Activated T-helper 1 cell treated with anti-CD3 and anti-CD28 coated beads, Interleukin-2, amount 50 U/mL, for 16 hours (primary cell): ENCODE measurements around the gene IAPP.
"Not testable (repeated sequence)": the region's sequence is repeated elsewhere in the genome, so short reads cannot be mapped to it uniquely, and the experiment has no call there.

Source experiments
- DNase-seq, 2 donors: peaks; one replicate each; pipeline ENCODE4 v3.0.0-alpha.2; 2020; ENCODE audit warnings: low read depth in 1 of 2, low spot score in 1 of 2

The IAPP gene

DNA sequence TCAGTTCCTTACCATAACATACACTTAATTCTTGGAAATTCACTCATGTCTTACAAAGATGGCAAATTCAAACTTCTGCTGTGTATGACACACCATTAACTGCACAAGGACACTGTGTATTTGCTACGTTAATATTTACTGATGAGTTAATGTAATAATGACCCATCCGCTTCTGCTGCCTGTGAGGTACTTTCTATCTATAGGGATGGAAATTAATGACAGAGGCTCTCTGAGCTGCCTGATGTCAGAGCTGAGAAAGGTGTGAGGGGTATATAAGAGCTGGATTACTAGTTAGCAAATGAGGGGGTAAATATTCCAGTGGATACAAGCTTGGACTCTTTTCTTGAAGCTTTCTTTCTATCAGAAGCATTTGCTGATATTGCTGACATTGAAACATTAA, at the start of gene IAPP:
Gene IAPP, plus strand, starts transcription at position 301 of the 400 bp plus-strand sequence. CDS start 450 bp downstream, outside the sequence.
- DNase-seq, result no peak

DNA sequence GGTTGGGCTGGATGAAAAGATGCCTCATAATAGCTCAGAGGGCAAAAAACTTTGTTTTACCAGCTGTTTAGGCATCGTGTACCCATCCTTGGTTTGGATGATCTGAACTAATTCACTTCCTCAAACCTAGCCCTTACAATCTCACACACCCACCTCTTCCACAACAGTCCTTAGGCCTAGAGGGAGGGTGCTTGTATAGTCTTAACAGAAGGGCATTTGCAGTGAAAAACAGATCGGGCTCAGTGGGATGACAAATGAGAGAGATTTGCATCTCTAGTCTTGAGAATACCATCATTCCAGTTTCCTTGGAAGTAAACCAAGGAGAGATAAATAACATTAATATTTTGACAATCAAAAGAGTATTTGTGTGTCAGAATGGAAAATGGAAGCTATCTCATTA, 49.0 kb upstream of the IAPP start:
- DNase-seq, result no peak

- no peak for DNase-seq
Observed at GRCh38 chr12:21324551-21324950, 48.2 kb upstream of the IAPP start.

- no peak for DNase-seq
Observed at GRCh38 chr12:21328578-21328977, 44.1 kb upstream of the IAPP start.

DNA sequence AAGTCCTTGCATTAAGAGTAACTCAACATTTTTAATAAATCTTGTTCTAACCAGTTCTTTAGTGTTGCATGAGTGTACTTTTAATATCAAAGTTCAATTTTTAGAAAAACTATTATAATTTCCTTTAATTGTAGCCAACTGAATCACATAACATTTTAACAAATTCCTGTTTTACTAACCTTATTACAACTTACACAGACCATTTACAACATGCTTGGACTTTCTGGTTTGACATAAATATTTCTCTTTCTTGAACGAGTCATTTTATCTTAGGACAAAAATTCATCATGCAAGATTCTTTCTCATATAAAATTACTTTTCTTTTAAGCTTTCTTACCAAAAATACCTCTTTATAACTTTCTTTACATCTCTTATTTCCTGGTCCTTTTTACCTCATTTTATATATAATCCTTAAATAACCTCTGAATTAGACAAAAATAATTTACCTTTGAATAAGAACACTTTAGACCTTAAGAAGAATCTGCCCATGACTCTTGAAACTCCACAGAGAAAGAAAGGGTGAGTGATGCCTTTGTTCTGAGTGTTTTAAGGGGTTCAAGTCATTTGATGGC, 41.9 kb upstream of the IAPP start:
- DNase-seq, result no peak

- DNase-seq, result no peak
Observed at GRCh38 chr12:21334771-21335325, 37.9 kb upstream of the IAPP start, which contains the start of gene SLCO1A2. Gene SLCO1A2, minus strand, starts transcription at chr12:21334917. Its CDS starts 270 bp downstream, at chr12:21334647.

DNA sequence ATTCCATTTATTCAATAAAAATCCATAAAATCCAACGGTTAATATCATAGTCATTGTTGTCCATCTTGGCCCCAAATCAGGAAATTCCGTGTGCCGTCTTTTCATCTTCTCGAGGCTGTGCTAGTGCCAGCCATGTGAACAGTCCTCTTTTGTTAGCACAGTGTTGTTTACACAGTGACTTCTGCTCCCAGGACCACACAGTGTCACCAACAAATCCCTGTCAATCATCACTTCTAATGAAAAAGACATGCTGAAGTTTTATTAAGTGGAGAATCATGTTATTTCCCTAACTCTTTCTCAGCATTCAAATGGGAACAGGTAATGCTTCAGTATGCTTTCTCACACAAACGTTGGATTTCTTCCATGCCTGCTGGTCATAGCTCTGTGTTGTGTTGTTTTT, 36.0 kb upstream of the IAPP start:
- DNase-seq, result no peak

- DNase-seq, result no peak
Observed at GRCh38 chr12:21337453-21337852, 35.2 kb upstream of the IAPP start.

- DNase-seq, result no peak
Observed at GRCh38 chr12:21337959-21338744, 34.5 kb upstream of the IAPP start.

DNA sequence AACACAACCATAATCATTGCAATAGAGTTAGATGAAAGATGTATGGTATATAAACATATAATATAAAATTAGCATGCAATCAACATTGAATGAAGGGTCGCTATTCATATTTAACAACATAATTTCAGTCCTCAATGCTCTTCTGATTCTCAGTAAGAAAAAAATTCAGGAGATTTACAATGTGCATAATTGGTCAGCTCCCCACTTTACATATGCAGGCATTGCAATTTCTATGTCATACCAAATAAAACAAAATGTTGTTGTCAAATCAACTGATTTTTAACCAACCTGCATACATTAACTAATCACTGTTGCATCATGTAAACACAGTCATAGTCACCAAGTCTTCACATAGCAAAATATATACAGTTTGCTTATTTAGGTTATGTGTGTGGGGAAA, 32.8 kb upstream of the IAPP start:
- DNase-seq, result no peak

DNA sequence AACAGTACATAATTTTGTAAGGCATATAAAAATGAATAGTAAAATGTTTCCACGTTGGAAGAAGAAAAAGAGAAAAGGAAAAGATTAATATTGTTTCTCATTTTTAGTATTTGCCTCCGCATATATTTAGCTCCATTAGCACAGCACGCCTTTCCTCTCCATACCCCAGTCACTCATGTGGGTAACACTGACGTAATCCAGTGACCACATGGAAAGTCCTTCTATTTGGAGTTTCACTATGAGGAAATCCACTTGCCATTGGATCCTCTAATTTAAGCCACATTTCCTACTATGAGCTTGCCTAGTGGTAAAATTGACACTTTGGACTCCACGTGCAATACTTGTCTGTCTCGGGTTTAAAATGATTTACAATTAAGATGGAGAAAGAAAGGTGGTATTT, 32.3 kb upstream of the IAPP start:
- DNase-seq, result no peak

DNA sequence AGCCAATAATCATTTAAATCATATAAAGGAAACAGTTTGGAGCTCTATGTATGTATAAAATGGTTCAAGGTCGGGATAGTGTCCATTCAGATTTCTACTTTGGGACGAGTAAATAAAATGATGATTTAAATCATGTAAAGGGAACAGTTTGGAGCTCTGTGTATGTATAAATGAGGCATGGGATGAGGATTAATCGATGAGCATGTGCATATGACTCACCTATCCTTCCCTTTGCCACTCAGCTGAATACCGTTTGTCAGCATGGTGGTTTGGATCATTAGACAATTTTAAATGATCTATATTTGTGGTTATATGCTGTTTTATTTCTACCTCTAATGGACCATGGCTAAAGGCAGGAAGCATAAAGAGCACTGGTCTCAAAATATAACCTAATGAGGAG, 30.9 kb upstream of the IAPP start:
- DNase-seq, result no peak

- no peak for DNase-seq
Observed at GRCh38 chr12:21343636-21344035, 29.1 kb upstream of the IAPP start.

DNA sequence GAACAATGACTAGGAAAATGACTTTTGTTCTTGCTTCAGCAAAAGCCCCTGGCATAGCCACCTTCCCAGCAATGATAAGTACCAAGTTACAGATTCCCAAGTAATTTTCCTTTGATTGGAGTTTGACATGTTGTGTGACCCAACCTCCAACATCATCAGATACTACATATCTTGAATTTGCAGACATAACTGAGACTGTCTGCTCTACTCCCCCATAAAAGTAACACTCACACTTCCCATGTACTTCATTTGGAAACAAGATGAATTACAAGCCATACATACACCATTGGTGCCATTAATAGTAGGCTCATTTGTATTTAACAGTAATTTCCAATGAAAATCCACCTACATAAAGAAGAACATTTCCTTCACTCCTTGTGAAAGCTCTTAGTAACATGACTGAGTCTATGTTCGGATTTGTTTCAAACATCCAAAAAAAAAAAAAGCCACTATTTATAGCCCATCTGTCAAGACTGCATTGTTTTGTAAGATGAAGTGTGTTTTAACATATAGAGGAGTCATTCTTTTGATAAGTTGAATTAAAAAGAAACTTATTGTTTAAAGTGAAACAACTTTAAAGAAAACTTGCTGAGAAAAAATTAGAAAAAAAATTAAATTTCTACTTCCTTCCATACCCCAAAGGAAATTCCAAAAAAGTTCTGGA, 26.0 kb upstream of the IAPP start:
- DNase-seq, result no peak

DNA sequence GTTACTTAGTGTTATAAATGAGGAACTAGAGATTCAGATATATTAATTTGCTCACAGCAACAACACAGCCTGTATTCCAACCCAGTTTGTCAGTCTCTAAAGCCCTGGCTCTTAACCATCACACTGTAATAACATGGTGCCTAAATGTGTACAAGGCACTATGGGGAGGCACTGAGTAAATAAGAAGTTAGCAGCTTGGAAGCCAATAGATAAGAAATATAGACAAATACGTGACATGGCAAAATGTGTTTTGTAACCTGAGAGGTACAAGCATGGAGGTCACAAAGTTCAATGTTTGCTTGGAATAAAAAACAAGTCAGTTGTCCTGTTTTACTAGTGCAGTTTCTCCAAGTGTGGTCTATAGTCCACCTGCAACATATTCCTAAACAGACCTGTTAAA, 21.7 kb upstream of the IAPP start:
- no peak for DNase-seq

DNA sequence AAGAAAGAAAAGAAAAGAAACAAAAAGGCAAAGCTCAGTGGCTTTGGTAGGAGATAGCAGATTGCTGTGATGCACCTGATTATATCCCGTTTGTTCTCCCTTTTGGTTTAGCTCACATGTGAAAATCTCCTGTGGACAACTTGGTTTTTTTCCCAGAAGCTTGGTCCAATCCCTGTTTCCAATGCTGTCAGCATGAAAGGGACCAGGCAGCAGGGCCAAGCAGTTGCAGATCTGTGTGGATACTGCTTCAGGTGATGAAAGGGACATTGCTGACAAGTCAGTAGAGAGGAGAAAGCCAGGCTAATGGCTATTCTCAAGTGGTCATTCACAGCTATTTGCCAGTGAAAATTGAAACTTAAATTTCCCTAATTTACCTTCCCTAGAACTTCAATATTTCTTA, 19.2 kb upstream of the IAPP start:
- DNase-seq, result no peak

DNA sequence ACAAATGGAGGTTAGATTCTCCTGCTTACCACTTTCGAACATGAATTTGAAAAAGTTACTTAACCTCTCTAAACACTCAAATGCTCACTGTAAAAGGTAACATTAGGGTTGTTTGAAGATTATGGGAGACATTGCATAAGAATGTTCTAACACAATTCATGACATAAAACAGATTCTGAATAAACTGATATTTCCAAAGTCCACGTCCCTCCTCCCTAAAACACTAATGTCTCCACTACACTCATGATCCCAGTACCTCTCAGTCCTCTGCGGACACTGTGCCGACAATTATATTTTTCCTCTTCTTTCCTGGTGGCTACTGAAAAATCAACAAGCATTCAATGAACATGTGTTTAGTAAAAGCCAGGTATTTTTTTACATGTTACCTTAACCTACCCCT, 18.8 kb upstream of the IAPP start:
- no peak for DNase-seq

DNA sequence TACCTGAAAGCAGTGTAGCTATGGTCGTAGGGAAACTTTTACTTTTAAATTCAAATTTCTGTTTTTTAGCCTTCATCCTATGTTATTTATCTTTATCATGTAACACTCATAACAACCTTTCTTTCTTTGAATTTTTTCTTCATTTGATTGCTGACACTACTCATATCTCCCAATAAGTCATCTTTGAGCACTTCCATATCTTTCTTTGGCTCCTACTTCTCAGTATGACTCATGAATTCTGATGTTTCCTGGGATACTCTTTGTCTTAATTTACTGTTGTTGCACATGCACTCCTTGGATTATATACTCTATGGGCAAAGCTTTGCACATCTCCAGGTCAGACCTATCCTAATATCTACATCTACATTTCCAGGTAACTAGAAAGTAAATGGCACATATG, 18.1 kb upstream of the IAPP start:
- no peak for DNase-seq

GRCh38 chr12:21360632-21361031, 12.1 kb upstream of the IAPP start:
- not testable (repeated sequence) for DNase-seq

DNA sequence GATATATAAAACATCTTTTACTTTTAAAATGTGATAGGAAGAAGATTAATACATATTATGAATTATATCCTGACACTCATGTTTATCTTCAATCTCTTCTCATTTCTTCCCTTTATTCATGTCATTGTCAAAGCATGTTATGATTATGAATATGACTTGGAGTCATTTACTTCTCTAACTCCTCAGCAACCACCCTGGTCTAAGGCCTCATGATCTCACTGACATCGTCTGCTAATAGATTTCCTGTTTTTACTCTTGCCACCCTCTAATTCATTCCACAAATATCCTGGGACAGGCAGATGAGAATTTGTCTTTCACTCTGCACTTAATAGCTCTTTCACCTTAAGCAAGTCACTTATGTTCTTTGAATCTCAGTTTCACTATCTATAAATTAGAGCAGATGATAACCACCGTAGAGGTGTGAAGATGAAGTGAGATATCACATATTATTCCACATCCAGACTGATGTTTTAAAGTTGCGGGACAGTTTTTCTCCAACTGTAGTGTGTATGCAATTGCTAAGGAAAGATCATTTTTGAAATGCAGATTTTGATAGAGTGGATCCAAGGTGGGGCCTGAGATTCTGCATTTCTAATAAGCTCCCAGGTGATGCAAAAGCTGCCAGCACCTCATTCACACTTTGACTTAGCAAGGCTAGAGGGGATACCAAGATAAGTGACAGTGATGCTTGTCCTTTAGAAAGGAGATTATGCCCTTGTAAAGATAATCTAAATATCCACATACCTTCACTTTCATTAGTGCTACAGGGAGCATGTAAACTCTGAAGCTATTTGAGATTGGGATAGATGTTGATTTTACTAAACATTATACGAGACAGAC, 3.3 kb upstream of the IAPP start:
- no peak for DNase-seq

DNA sequence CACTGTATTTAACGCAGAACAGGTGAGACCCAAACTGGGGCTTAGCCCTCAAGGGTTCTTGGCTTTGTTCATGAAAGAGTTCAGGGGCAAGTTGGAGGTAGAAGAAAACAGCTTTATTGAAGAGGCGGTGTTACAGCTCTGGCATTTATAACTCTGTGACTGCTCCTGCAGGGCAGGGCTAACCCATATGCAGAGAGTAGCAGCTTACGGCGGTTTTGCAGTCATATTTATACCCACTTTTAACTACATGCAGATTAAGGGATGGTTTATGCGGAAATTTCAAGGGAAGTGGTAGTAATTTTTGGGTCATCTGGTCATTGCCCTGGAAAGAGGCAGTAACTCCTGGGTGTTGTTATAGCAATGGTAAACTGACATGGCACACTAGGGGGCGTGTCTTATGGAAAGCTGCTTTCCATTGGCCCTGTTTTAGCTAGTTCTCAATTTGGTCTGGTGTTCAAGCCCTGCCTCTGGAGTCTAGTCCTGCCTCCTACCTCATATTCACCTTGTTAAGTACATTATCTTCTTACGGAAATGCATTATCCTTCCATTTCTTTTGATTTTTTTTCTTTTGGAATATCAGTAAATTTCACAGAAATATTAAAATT, 1.8 kb upstream of the IAPP start:
- no peak for DNase-seq
